Measurements from ENCODE around the gene ADAM10. TPM values are rescaled to one million over a fixed set of nuclear protein-coding genes. Genes with fewer than 3 reads are reported as not detected.

Gene ADAM10
- total RNA-seq, 1 experiment from 2014 or later: 133 TPM

DNA sequence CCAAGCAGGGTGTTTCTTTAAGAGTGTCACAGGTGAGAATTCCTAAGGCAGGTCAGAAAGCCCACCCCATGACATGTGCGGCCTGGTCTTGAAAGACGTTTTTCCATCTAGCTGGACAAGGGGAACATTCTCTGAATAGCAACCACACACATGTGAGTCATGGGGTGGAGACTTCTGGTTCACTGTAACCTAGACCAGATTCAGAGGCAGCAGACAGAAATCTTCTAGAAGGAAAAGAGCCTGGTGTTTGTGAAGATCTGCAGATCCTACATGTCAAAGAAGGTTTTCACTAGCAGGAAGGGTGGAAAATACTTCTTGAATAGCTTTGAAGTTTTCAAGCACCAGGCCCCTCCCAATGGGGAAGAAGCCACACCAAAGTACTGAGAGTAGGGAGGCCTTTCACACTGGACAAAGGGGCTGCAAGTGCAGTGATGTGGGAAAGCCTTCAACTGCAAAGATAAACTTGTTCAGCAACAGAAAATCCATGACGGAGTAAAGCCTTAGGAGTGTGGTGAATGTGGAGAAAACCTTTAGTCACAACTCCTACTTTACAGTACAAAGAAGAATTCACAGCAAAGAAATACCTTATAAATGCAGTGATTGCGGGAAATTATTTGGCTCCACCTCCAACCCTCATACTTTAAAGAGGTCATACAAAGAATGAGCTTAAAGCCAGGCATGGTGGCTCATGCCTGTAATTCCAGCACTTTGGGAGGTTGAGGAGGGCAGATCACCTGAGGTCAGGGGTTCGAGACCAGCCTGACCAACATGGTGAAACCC lies 17.6 kb downstream of the ADAM10 start (continued):
- TF ChIP-seq, protein P1, sequence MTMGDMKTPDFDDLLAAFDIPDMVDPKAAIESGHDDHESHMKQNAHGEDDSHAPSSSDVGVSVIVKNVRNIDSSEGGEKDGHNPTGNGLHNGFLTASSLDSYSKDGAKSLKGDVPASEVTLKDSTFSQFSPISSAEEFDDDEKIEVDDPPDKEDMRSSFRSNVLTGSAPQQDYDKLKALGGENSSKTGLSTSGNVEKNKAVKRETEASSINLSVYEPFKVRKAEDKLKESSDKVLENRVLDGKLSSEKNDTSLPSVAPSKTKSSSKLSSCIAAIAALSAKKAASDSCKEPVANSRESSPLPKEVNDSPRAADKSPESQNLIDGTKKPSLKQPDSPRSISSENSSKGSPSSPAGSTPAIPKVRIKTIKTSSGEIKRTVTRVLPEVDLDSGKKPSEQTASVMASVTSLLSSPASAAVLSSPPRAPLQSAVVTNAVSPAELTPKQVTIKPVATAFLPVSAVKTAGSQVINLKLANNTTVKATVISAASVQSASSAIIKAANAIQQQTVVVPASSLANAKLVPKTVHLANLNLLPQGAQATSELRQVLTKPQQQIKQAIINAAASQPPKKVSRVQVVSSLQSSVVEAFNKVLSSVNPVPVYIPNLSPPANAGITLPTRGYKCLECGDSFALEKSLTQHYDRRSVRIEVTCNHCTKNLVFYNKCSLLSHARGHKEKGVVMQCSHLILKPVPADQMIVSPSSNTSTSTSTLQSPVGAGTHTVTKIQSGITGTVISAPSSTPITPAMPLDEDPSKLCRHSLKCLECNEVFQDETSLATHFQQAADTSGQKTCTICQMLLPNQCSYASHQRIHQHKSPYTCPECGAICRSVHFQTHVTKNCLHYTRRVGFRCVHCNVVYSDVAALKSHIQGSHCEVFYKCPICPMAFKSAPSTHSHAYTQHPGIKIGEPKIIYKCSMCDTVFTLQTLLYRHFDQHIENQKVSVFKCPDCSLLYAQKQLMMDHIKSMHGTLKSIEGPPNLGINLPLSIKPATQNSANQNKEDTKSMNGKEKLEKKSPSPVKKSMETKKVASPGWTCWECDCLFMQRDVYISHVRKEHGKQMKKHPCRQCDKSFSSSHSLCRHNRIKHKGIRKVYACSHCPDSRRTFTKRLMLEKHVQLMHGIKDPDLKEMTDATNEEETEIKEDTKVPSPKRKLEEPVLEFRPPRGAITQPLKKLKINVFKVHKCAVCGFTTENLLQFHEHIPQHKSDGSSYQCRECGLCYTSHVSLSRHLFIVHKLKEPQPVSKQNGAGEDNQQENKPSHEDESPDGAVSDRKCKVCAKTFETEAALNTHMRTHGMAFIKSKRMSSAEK (CRISPR knock-in tag; IDR thresholded peaks at IDR 0.05; ENCODE audit: borderline replicate concordance): no peak
- no peak for TF ChIP-seq SMAD4 (CRISPR knock-in tag; IDR thresholded peaks at IDR 0.05)
- TF ChIP-seq OVOL2 (CRISPR knock-in tag; IDR thresholded peaks at IDR 0.05; ENCODE audit: borderline replicate concordance): no peak
- TF ChIP-seq ZNF263 (CRISPR knock-in tag; IDR thresholded peaks at IDR 0.05; ENCODE audit: low read depth): no peak
- no peak for TF ChIP-seq NFYB (CRISPR knock-in tag; conservative IDR thresholded peaks at IDR 0.05; ENCODE audit: low read depth)

DNA sequence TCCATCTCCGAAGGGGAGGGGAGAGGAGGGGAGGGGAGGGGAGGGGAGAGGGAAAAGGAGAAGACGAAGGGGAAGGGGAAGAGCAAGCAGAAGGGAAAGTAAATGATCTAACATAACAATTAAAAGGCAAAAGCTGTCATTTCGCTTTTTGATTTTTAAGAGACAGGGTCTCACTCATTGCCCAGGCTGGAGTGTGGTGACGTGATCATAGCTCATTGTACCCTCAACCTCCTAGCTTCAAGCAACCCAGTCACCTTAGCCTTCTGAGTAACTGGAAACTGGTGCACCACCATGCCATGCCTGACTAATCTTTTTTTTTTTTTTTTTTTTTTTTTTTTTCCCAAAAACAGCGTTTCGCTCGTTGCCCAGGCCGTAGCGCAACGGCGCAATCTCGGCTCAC lies 22.6 kb downstream of the ADAM10 start:
- Mint-ChIP-seq H3K4me3 (no peak overlapping the region), H3K36me3 (no peaks in the 10 kb centered on the region; the same call in none of the 2 replicates), H3K27ac (no peak overlapping the region), H3K4me1 (peaks cover 29% of the 10 kb centered on the region), H3K27me3 (ENCODE audit: low read depth) (no peaks in the 10 kb centered on the region), H3K9me3 (no peaks in the 10 kb centered on the region)
- DNase-seq (ENCODE audit: low spot score) (no peak), ATAC-seq (no peak; the same call in 1 of the 2 replicates)
- TF ChIP-seq, protein P2, sequence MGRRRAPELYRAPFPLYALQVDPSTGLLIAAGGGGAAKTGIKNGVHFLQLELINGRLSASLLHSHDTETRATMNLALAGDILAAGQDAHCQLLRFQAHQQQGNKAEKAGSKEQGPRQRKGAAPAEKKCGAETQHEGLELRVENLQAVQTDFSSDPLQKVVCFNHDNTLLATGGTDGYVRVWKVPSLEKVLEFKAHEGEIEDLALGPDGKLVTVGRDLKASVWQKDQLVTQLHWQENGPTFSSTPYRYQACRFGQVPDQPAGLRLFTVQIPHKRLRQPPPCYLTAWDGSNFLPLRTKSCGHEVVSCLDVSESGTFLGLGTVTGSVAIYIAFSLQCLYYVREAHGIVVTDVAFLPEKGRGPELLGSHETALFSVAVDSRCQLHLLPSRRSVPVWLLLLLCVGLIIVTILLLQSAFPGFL (CRISPR knock-in tag; IDR thresholded peaks at IDR 0.05; ENCODE audit: borderline replicate concordance): no peak
- TF ChIP-seq ZNF121 (CRISPR knock-in tag; IDR thresholded peaks at IDR 0.05): peak; percentile 53; the same call in 1 of the 2 replicates
- ChIA-PET POLR2A (no interaction called here), CTCF (interaction anchor here (0.7 to 1.0 kb wide), 4 partner anchors 16 to 514 kb away, joined by 3 to 5 read pairs (median 4); no protein-coding TSS in a partner anchor)

DNA sequence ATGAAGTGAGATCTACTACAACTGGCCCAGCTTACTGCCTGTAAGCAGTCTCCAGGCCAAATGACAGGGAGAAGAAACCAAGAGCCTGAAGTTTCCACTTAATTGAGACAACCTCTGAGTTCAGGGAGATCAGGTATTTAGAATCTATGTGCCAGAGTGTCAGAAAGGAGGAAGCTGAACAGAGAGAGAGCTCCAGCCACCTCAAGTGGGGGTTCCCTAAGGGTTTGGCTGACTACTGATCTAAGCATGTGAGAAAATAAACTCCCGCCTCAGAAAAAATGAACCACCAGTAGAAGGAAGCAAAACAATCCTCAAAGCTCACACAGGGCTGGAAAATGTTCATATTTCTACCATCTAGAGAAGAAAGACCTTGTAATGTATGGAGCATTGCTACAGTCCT lies 25.0 kb downstream of the ADAM10 start:
- TF ChIP-seq NR3C1 (CRISPR knock-in tag; conservative IDR thresholded peaks at IDR 0.05; ENCODE audit: low read depth) (no peak), CREB1 (CRISPR knock-in tag; IDR thresholded peaks at IDR 0.05) (no peak)
- Mint-ChIP-seq H3K27me3 (ENCODE audit: low read depth) (no peaks in the 10 kb centered on the region), H3K4me3 (no peak overlapping the region), H3K9me3 (no peaks in the 10 kb centered on the region), H3K36me3 (no peaks in the 10 kb centered on the region; the same call in none of the 2 replicates), H3K27ac (peak overlapping the region; percentile 24; the same call in 1 of the 2 replicates), H3K4me1 (peaks cover 29% of the 10 kb centered on the region)
- ChIA-PET POLR2A (no interaction called here), CTCF (no interaction called here)
- DNase-seq (ENCODE audit: low spot score): no peak
- no peak for ATAC-seq

DNA sequence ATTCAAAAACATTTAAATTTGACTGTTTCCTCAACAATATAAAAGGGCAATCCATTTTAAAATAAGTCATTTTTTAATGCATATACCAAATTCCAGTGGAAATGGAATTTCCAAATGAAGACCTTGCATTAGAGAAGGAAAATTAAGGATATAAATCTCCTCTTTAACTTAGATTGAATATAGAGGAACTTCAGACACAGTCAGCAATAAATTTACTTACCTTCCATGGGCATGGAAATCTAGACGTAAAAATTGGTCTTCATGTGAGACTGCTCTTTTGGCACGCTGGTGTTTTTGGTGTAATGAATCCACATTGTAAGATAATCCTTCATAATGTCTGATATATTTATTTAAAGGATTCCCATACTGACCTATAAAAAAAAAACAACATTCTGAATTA lies 32.1 kb downstream of the ADAM10 start:
- ChIA-PET CTCF (no interaction called here), POLR2A (no interaction called here)
- H3K4me3 Mint-ChIP-seq: no peak overlapping the region
- H3K9me3 Mint-ChIP-seq: no peaks in the 10 kb centered on the region
- no peaks in the 10 kb centered on the region for H3K27me3 Mint-ChIP-seq (ENCODE audit: low read depth)
- H3K27ac Mint-ChIP-seq: no peak overlapping the region
- peaks cover 15% of the 10 kb centered on the region for H3K4me1 Mint-ChIP-seq
- DNase-seq (ENCODE audit: low spot score) (no peak), ATAC-seq (no peak)
- no peak for TF ChIP-seq EMX1 (CRISPR knock-in tag; IDR thresholded peaks at IDR 0.05)
- no peak for TF ChIP-seq SOX15 (CRISPR knock-in tag; IDR thresholded peaks at IDR 0.05)
- TF ChIP-seq, protein P3, sequence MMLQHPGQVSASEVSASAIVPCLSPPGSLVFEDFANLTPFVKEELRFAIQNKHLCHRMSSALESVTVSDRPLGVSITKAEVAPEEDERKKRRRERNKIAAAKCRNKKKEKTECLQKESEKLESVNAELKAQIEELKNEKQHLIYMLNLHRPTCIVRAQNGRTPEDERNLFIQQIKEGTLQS (CRISPR knock-in tag; conservative IDR thresholded peaks at IDR 0.05): no peak
- TF ChIP-seq KAT7 (CRISPR knock-in tag; IDR thresholded peaks at IDR 0.05; ENCODE audit: borderline replicate concordance): no peak
- TF ChIP-seq TCF7 (CRISPR knock-in tag; IDR thresholded peaks at IDR 0.05; ENCODE audit: low read depth): no peak
- no peak for TF ChIP-seq SP1 (CRISPR knock-in tag; conservative IDR thresholded peaks at IDR 0.05)
- TF ChIP-seq CBFB (CRISPR knock-in tag; IDR thresholded peaks at IDR 0.05; ENCODE audit: low read depth): no peak
- TF ChIP-seq FOXK1 (CRISPR knock-in tag; IDR thresholded peaks at IDR 0.05): no peak
- TF ChIP-seq ZNF423 (CRISPR knock-in tag; IDR thresholded peaks at IDR 0.05): no peak
- TF ChIP-seq CREB1 (CRISPR knock-in tag; IDR thresholded peaks at IDR 0.05): no peak
- TF ChIP-seq SMAD3 (CRISPR knock-in tag; IDR thresholded peaks at IDR 0.05; ENCODE audit: borderline replicate concordance): no peak
- TF ChIP-seq ESRRA (CRISPR knock-in tag; IDR thresholded peaks at IDR 0.05; ENCODE audit: borderline replicate concordance): no peak
- H3K36me3 Mint-ChIP-seq: peaks cover 14% of the 10 kb centered on the region
